GM19035 (cell line): Measurements from ENCODE around the gene NTN1.

Source experiments
- ATAC-seq: cut with Tn5 transposase; IDR thresholded peaks from one replicate; pipeline ENCODE4 v1.9.1; 2021; ENCODE audit not compliant: unreplicated experiment

The NTN1 gene

GRCh38 chr17:9188367-9188766, 167.1 kb downstream of the NTN1 start:
- no peak for ATAC-seq

GRCh38 chr17:9189870-9190269, 168.6 kb downstream of the NTN1 start:
- ATAC-seq: no peak

DNA sequence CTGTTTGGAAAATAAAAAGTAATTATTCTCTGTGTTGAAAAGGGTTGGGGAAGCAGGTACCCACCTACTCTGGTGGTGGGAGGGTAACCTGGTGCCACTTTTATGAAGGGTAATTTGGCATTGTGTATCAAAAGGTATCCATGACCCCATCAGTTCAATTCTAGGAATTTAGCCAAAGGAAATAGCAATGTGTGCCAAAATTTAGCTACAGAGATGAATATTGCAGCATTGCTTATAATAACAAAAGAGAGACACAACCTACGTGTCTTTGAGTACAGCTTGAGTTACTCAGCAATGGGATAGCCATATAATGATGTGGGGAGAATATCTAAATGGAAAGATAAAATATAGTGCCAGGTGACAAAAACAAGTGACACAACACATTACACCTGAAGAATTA, 170.7 kb downstream of the NTN1 start:
- ATAC-seq: no peak

- no peak for ATAC-seq
Observed at GRCh38 chr17:9195411-9195810, 174.1 kb downstream of the NTN1 start.

- ATAC-seq: no peak
Observed at GRCh38 chr17:9195961-9196670, 174.8 kb downstream of the NTN1 start.

DNA sequence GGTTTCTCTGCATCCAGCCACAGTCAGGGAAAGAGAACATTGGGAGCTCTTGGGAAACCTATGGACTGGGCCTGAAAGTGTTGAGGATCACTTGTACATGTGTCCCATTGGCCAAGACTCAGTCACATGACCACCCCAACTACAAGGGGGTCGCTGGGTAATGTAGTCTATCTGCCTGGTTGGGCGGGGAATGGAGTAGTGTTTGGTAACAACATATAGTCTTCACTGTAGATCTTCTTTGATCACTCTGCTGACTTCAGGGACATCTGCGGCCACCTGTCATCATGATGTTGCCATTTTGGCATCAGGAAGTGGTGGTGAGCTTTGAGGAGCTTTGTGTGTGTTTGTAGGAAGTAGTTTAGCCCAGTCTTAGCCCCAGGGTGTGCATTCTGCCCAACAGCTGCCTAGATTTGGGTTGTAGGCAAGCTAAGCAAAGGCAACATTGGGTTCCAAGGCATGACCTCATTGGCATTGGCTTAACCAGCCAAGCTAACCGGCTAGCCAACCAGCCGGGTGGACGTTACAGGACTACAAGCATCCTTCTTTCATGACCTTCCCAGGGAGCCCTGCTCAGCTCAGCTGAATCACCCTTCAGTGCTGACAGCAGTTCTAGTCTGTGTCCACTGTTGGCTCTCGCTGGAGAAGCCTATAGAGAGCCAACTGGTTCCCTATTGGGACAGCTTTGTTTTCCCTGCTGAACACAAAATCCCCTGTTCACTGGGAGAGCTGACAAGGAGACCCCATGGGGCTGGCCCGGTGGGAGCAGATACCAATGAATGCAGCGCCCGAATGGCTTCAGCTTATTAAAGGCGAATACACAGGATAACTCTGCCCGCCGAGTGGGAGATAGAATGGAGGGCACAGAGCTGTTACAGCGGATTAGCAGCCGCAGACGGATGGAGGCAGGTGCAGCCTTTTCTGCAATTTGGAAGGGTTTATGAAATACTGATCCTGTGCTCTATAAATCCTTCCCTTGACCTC, 178.6 kb downstream of the NTN1 start:
- no peak for ATAC-seq

DNA sequence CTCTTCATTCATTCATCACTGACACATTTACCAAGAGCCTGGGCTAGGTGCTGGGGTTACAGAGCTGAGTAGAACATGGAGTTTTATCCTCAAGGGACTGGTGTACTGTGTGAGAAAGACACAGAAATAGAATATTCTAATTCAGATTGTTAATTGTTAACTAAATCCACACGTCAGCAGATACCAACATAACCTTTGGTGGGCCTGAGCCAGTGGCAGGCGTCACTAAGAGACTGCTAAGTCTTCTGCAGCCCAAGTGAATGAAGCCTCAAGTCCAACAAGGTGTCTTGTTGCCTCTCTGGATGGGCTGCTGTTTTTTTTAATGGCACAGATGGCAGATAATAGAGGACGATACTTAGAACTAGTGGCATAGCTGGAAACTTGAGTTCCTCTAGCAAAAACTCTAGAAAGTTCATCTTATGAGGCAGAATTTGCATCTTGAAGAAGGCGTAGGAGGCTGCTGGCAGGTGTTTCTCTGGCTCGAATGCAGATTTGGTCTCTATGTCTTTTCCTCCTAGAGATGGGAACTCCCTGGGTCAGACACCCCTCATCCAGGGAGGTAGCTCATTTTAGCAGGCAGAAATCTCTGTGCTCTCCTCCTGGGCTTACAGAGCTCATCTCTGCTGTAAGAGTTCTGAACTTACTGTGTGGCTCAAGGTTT, 179.5 kb downstream of the NTN1 start:
- ATAC-seq: no peak

- ATAC-seq: no peak
Observed at GRCh38 chr17:9202532-9202931, 181.2 kb downstream of the NTN1 start.

GRCh38 chr17:9203771-9204425, 182.6 kb downstream of the NTN1 start:
- no peak for ATAC-seq

DNA sequence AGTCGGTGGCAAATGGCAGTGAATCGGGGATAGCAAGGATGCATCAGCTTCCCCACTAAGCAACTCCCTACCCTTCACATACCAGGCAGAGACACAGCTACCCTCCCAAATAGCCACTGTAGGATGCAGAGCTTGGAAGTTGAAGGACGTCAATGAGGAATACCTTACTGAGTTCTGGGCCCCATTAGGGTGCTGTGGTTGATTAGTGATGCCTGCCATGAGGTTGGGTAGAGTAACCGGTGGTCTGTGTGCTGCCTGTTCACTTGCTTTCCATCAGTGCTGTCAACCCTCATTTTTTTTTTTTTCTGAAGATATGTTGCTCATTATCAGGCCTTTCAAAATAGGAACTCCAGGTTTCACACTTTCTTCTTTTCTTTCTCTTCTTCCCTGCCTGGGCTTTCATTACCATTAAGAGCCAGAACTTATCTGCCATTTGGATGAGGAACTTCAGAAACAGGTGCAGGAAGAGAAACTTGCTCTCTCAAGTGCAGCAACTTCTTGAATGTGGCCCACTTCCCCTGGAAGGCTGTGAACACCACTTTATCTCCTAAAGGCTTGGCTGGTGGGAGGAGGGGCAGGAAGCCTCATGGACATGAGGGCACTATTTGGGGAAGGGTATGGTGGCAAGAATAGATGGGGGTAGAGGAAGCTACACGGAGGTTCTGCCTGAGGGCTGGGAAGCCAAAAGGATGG, 183.5 kb downstream of the NTN1 start:
- ATAC-seq: no peak

- ATAC-seq: no peak
Observed at GRCh38 chr17:9205520-9206409, 184.5 kb downstream of the NTN1 start.

- no peak for ATAC-seq
Observed at GRCh38 chr17:9206410-9206703, 185.0 kb downstream of the NTN1 start.

DNA sequence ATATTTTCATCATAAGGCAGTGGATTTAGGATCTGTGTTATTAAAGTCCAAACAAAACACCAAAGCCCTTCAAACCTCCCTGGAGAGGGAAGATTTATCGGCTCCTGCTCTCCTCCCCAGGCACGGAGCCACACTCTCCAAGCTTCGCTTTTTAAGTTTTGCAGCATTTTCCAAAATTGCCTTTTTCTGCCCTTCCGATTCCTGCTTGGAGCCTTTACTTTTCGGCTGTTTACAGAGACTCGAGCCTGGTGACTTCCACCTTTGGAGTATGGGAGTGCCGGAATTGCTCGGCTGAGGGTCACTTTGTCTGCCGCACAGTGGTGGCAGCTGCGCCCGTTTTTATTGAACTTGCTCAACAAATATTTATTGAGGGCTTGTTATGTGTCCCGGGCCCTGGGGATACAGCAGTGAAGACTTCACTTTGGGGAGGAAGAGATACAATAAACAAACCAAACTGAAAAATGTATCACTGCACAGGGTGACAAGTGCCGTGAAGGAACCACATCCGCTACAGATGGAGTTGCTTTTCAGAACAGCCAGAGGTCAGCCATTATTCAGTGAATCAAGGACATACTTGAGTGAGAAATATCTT, 185.5 kb downstream of the NTN1 start:
- no peak for ATAC-seq

DNA sequence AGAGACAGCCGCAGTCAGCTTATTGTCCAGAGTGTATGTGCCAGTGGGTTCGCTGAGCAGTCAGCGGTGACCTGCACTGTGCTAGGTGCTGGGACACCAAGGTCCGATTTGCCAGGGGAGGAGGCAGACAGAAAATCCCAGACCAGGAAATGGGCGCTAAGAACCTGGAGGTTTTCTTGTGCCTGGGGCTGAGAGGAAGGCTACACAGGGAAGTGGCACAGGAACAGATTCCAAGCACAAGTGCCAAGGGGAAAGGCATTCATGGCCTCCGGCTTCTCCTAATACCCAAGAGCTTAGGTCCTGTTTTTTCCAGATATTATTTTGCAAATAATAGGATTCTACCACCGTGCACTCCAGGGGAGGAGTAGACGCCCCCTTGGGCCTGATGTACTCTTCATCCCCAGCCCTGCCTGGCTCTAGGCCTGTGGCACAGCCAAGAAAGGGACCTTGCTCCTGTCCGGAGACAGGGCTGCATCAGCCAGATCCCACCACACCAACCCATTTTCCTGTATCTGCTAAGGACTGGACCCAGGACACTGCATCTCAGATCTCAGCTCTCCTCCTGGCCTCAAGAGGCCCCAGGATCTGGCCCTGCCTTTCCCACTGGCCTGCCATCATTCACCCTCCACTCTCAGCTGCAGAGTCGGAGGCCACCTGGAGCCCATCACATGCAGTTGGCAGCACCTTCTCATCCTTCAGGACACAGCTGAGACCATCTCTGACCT, 187.2 kb downstream of the NTN1 start:
- no peak for ATAC-seq

DNA sequence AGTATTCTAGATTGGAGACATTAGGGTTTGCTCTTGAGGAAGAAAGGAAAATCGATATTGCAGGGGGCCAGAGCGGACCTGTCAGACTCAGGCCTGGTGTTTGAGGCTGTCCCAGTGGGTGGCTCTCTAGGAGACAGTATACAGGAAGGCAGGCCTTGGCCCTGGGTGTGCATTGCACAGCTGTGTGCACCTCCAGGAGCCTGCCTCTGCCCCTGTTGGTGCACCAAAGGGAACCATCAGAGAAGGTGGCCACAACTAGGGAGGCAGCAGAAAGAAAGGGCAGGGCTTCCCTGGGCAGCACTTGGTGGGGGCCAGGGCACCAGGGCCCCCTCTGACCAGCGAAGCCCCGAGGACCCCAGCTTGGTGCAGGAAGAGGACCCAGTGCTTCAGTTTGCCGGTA, 188.0 kb downstream of the NTN1 start:
- no peak for ATAC-seq

- no peak for ATAC-seq
Observed at GRCh38 chr17:9209781-9210370, 188.6 kb downstream of the NTN1 start.

- no peak for ATAC-seq
Observed at GRCh38 chr17:9211133-9211765, 189.9 kb downstream of the NTN1 start.
